ACHN (cell line): Measurements from ENCODE around the gene RELB.
"Not testable (repeated sequence)": the region's sequence is repeated elsewhere in the genome, so short reads cannot be mapped to it uniquely, and the experiment has no call there.

Experiments used
- DNase-seq: peaks from one replicate; pipeline ENCODE4 v3.0.0-alpha.2; 2015
- in situ Hi-C: cut with HindIII; loops from 2 replicates; pipeline ENCODE4 v1.10.0; 2017; ENCODE audit warnings: low sequenced_read_pairs, low pct_ligation_motif_present, low pct_unique_long_range_greater_than_20kb

RELB gene, protein sequence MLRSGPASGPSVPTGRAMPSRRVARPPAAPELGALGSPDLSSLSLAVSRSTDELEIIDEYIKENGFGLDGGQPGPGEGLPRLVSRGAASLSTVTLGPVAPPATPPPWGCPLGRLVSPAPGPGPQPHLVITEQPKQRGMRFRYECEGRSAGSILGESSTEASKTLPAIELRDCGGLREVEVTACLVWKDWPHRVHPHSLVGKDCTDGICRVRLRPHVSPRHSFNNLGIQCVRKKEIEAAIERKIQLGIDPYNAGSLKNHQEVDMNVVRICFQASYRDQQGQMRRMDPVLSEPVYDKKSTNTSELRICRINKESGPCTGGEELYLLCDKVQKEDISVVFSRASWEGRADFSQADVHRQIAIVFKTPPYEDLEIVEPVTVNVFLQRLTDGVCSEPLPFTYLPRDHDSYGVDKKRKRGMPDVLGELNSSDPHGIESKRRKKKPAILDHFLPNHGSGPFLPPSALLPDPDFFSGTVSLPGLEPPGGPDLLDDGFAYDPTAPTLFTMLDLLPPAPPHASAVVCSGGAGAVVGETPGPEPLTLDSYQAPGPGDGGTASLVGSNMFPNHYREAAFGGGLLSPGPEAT

GRCh38 chr19:45001087-45001739, at the start of gene RELB:
TSS of gene RELB (plus strand) at chr19:45001464. CDS start at chr19:45001580, 116 bp downstream.
- in situ Hi-C loops: no loop called here
- peak; percentile 87 for DNase-seq

GRCh38 chr19:44954278-44954648, 47.0 kb upstream of the RELB start:
- no peak for DNase-seq
- in situ Hi-C loops: no loop called here

DNA sequence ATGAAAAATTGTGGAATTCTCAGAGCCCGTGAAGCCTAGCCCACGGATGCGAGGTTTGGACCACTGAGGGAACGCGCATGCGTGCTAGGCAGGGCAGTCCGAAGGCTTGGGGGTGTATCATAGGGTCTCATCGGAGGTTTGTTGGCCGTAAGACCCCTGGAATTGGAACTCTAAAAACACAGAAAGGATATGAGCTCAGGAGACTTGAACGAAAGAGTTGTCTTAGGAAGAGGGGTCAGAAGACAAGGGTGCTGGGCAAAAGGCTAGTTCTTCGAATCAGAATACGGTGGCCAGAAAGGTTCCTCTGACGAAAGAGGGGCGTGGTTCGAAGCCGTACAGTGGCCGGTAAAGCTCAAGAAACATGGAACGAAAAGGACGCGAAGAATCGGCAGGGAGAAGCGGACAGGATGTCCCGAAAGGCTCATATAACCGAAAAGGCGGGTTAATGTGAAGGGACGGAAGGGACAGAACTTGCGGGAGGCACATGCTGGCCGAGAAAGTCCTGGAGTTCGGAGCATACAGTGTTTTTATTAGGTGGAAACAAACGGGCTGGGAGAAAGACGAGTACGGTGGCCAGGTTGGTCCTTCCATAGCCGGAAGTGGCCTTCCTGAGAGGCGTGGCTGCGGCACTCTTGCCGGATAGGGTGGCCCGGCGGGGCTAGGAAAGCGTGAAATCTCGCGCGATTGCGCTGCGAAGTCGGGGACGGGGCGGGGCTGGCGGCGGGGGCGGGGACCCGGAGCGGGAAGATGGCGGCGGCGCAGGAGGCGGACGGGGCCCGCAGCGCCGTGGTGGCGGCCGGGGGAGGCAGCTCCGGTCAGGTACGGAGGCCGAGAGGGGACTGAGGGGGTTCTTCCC, 46.4 kb upstream of the RELB start, which contains the start of gene CLPTM1:
Gene CLPTM1, plus strand, starts transcription at position 732 of the 856 bp plus-strand sequence. Its CDS starts 16 bp downstream, at position 748.
- peak; percentile 94 for DNase-seq
- in situ Hi-C loops: no loop called here

DNA sequence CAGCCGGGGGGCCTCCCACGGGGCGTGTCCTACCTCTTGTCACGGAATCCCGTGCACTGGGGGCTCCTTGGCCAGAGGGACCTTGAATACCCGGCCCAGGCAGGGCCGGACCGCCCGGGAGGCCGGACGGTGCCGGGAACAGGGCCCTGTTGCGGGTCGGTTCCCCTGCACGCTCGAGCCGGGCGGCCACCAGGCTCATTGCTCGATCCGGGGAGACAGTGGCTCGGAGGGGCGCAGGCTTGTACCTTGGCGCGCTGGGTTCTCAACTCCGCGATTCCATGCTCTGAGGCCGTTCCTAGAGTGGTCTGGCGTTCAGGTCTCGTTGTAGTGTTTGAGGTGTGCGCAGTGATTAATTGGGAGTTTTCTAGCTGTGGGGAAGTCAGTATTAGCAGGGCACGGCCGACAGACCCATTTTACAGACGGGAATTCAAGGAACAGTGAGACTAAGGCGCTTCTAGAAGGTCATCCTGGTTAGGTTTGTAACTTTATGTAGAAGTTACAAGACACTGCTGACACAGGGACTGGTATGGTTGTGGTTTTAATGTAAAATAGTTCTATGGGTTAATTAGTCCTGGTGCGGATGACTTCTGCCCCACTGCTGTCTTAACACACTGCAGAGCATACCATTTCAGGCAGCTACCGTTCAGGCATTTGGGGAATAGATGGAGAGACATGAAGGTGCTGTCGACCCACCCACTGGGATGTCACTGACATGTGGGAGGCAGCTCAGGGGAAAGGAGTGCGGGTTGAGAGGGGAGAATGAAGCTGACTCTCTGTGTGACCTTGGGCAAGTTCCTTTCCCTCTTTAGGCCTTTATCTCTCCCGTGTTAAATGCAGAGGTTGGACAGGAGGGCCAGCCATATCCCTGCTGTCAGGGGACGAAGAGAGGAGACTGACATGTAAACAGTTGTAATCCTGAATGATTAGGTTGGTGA, 45.5 kb upstream of the RELB start:
- in situ Hi-C loops: no loop called here
- peak; percentile 8 for DNase-seq

DNA sequence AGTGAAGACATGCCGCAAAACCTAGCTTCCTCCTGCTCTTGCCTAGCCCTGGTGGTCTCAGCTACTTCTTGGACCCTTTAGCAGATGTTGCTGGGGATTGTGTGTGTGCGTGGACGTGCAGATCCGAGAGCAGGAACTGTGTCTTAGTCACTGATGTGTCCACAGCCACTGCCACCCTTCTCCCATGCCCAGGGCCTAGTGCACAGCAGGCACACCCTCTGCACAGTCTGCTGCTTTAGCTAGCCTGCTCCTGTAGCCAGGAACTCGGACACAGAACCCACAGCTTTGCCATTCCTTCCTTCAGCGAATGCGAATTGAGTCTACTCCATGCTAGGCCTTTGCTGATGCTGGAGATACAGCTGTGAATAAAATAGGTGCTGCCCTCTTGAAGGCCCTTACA, 43.7 kb upstream of the RELB start:
- in situ Hi-C loops: no loop called here
- DNase-seq: no peak

- DNase-seq: no peak
- in situ Hi-C loops: no loop called here
Observed at GRCh38 chr19:44958090-44958489, 43.2 kb upstream of the RELB start.

- in situ Hi-C loops: no loop called here
- no peak for DNase-seq
Observed at GRCh38 chr19:44959691-44960090, 41.6 kb upstream of the RELB start.

DNA sequence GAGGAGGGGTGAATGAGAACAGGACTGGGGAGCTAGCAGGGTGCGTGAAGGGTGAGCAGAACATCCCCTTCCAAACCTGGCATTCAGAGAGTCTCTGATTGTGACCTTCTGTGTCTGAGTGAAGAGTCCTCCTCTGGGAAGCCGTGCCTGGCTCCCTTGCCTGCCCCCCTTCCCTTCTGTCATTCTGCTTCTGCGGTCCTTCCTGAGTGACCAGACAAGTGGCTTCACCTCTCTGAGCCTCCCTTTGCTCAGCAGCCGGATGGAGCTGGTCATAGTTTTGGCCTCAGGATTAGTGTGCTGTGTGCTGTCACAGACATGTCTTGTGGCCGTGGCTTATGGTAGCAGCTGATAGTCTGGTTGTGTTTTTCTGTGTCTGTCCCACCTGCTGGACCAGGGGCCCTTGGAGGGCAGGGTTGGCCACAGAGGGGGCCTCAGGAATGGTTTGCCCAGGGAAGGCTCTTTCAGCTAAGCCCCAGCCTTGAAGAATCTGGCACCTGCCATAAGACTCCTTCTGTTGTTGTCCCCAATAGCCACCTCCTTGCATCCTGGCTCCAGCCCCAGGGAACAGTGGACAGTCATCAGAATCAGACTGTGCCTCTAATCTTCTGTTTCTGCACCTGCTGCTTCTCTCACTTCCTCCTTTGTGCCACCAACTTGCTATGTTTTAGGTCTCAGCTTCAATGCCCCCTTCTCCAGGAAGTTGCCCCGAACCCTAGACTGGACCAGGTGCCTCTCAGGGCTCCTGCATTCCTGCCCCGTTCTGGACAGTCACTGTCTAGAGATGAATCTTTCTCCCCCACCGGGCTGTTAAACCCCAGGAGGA, 40.1 kb upstream of the RELB start:
- in situ Hi-C loops: no loop called here
- no peak for DNase-seq

DNA sequence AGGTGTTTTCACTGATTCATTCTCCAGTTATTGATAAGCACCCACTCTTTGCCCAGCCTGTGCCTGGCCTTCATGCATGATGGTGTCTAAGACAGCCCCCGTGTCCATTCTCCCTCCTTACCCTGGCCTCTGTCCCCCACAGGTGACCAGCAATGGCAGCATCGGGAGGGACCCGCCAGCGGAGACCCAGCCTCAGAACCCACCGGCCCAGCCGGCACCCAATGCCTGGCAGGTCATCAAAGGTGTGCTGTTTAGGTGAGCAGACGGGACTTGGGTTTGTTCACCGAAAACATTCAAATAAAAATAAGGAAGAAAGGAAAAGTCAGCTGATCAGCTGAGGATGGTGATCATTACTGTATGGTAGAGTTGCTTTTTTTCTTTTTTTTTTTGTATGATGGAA, 39.4 kb upstream of the RELB start:
- no peak for DNase-seq
- in situ Hi-C loops: no loop called here

GRCh38 chr19:44968118-44968517, 33.1 kb upstream of the RELB start:
- no peak for DNase-seq
- in situ Hi-C loops: no loop called here

GRCh38 chr19:44968670-44969069, 32.6 kb upstream of the RELB start:
- no peak for DNase-seq
- in situ Hi-C loops: no loop called here

GRCh38 chr19:44969437-44969836, 31.8 kb upstream of the RELB start:
- in situ Hi-C loops: no loop called here
- no peak for DNase-seq

DNA sequence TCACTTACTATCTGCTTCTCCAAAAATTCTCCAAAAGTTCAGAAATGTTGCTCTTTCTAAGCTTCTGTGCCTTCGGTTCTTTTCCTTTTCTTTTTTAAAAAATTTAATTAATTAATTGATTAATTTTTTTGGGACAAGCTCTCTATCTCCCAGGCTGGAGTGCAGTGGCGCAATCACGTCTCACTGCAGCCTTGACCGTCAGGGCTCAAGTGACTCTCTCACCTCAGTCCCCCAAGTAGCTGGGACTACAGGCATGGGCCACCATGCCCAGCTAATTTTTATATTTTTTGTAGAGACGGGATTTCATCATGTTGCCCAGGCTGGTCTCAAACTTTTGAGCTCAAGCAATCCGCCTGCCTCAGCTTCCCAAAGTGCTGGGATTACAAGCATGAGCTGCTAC, 29.8 kb upstream of the RELB start:
- in situ Hi-C loops, DNase-seq: not testable (repeated sequence)

GRCh38 chr19:44972802-44973201, 28.5 kb upstream of the RELB start:
- in situ Hi-C loops: no loop called here
- no peak for DNase-seq

- no peak for DNase-seq
- in situ Hi-C loops: no loop called here
Observed at GRCh38 chr19:44973982-44974735, 27.1 kb upstream of the RELB start.

DNA sequence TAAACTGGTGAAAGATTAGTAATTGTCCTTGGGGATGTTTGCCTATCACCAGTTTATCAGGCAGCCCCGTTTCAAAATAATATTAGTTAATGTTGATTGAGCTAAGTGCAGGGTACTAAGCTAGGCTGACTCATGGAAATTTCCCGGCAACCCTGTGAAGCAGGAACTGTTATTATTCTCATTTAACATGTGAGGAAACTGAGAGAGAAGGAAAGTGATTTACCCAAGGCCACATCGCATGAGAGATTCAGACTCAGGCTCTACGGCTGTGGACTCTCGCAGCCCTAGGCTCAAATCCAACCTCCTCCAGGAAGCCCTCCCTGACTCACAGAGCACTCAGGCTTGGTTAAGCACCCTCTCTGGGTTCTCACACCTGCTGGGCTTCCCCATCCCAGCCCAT, 26.4 kb upstream of the RELB start:
- in situ Hi-C loops: no loop called here
- DNase-seq: no peak
